K562 (cell line): ENCODE measurements around the gene PLAGL1. TPM values are rescaled to one million over a fixed set of nuclear protein-coding genes. Genes with fewer than 3 reads are reported as not detected.

Experiments used
- ATAC-seq: fragments of 200-7000 bp; cut with Tn5 transposase; 3 replicates; pipeline ENCODE4 v1.9.1; 2020; ENCODE audit warnings: moderate library complexity
- BruUV-seq: library from RNA; stranded (reverse); fragments of 400-500 nt; replicated peaks from 2 replicates; lab custom pipeline; 2021; lab: Mats Ljungman, UMichigan
- CTCF ChIA-PET: fragments of 300-600 bp; formaldehyde crosslinking; extraction: SDS; loops from one replicate; lab custom pipeline; 2021; ENCODE audit warnings: low intra/inter-chr PET ratio; lab: Yijun Ruan, JAX
- POLR2A ChIA-PET: fragments of 300-600, 350-650 bp; sonication (Branson Sonifier 250); formaldehyde crosslinking; extraction: SDS; loops from one replicate; lab custom pipeline; 2021; ENCODE audit warnings: antibody characterized with exemption, inconsistent platforms; lab: Yijun Ruan, JAX
- DNase-seq, 4 experiments: peaks; one replicate each; pipeline versions ENCODE4 v3.0.0 to v3.0.0-alpha.2; 2011 to 2018; ENCODE audit warnings: low spot score in 3 of 4, mixed read lengths in 3 of 4; ENCODE audit errors: extremely low read depth in 1 of 4
- FAIRE-seq: peaks from 2 replicates; lab custom pipeline; 2011; peaks lifted over from hg19 to GRCh38; lab: Jason Lieb, UNC
- H2AFZ ChIP-seq: 2 replicates; pipeline ENCODE4 v1.6.0; 2011; ENCODE audit warnings: low read depth, low read length, control low read depth, inconsistent platforms
- H3K27ac ChIP-seq: fragments of 200-600 bp; 3 replicates; pipeline ENCODE4 v1.8.0; 2011; ENCODE audit warnings: low read depth, mild to moderate bottlenecking, control low read depth, inconsistent platforms, low read length, moderate library complexity, mixed read lengths; ENCODE audit errors: extremely low read depth
- H3K27me3 ChIP-seq, 2 experiments: fragments of 300-600 bp in 1 of 2; 2 replicates in 1 of 2; 3 replicates in 1 of 2; pipeline versions ENCODE4 v1.6.0 to v1.8.0; 2011; ENCODE audit warnings: inconsistent platforms in 2 of 2, low read length in 2 of 2, mild to moderate bottlenecking in 1 of 2, mixed read lengths in 1 of 2, moderate library complexity in 1 of 2; ENCODE audit not compliant: control insufficient read depth in 2 of 2, insufficient read depth in 2 of 2
- H3K36me3 ChIP-seq: fragments of 300-600 bp; 3 replicates; pipeline ENCODE4 v1.8.0; 2011; ENCODE audit warnings: mild to moderate bottlenecking, low read length, inconsistent platforms; ENCODE audit not compliant: control insufficient read depth, insufficient read depth
- H3K4me1 ChIP-seq, 2 experiments: fragments of 200-600 bp in 1 of 2; replicated peaks in 1 of 2; 2 replicates in 1 of 2; 3 replicates in 1 of 2; pipeline versions ENCODE4 v1.5.1 to v1.8.0; 2011; ENCODE audit warnings: inconsistent platforms in 2 of 2, low read length in 2 of 2, mild to moderate bottlenecking in 1 of 2, mixed read lengths in 1 of 2, moderate library complexity in 1 of 2; ENCODE audit not compliant: control insufficient read depth in 2 of 2, insufficient read depth in 2 of 2
- H3K4me2 ChIP-seq: 2 replicates; pipeline ENCODE4 v1.6.1; 2011; ENCODE audit warnings: low read length, control low read depth, inconsistent platforms, mixed read lengths; ENCODE audit not compliant: insufficient read depth
- H3K4me3 ChIP-seq: fragments of 200-600 bp; sonication (generic), shearing (Covaris generic); 2 replicates; pipeline ENCODE4 v1.5.1; 2016; ENCODE audit warnings: control low read depth, inconsistent platforms
- H3K79me2 ChIP-seq: fragments of 200-600 bp; 3 replicates; pipeline ENCODE4 v1.8.0; 2011; ENCODE audit warnings: low read length, inconsistent platforms; ENCODE audit not compliant: control insufficient read depth, insufficient read depth
- H3K9ac ChIP-seq, 2 experiments: 2 replicates each; pipeline versions ENCODE4 v1.6.0 to v1.6.1; 2011; ENCODE audit warnings: low read depth in 2 of 2, low read length in 2 of 2, control low read depth in 1 of 2, inconsistent platforms in 1 of 2, mild to moderate bottlenecking in 1 of 2, mixed read lengths in 1 of 2; ENCODE audit not compliant: insufficient read depth in 1 of 2
- H3K9me1 ChIP-seq: one replicate; pipeline ENCODE4 v1.6.0; 2011; ENCODE audit warnings: inconsistent platforms, mild to moderate bottlenecking, low read length, moderate library complexity; ENCODE audit not compliant: control insufficient read depth, insufficient read depth
- H3K9me3 ChIP-seq: replicated peaks from 2 replicates; pipeline ENCODE4 v1.5.1; 2011; ENCODE audit warnings: low read depth, low read length, inconsistent platforms; ENCODE audit not compliant: control insufficient read depth, insufficient read depth
- H4K20me1 ChIP-seq: replicated peaks from 2 replicates; pipeline ENCODE4 v1.6.1; 2011; ENCODE audit warnings: low read length, inconsistent platforms, mixed read lengths; ENCODE audit not compliant: control insufficient read depth, insufficient read depth
- ELF1 ChIP-seq: fragments of 200-800 bp; sonication (Bioruptor generic); IDR thresholded peaks from 2 replicates; pipeline ENCODE4 v1.6.1; 2016; ENCODE audit warnings: missing genetic modification characterization, missing compliant biosample characterization
- FOXJ3 ChIP-seq: sonication (generic); formaldehyde crosslinking; IDR thresholded peaks from 2 replicates; pipeline ENCODE4 v1.4.0; 2020; ENCODE audit warnings: mild to moderate bottlenecking, missing genetic modification reagents
- FOXK2 ChIP-seq, 2 experiments: fragments of 450-650 bp; IDR thresholded peaks in 1 of 2; conservative IDR thresholded peaks in 1 of 2; 2 replicates each; pipeline ENCODE4 v1.6.1; 2016; ENCODE audit warnings: low read depth in 2 of 2, mild to moderate bottlenecking in 1 of 2
- HMG20B ChIP-seq: fragments of 250-450 bp; sonication (Bioruptor Pico); IDR thresholded peaks from 2 replicates; pipeline ENCODE4 v1.5.0; 2021; ENCODE audit warnings: mild to moderate bottlenecking
- HMGN3 ChIP-seq: IDR thresholded peaks from 2 replicates; pipeline ENCODE4 v1.6.1; 2011; ENCODE audit warnings: borderline replicate concordance, low read depth, mild to moderate bottlenecking, mixed read lengths, low read length; ENCODE audit not compliant: insufficient read length; ENCODE audit errors: extremely low read depth
- MAFG ChIP-seq: fragments of 450-650 bp; conservative IDR thresholded peaks from 2 replicates; pipeline ENCODE4 v1.6.1; 2016; ENCODE audit warnings: missing genetic modification characterization, missing compliant biosample characterization
- MXI1 ChIP-seq: IDR thresholded peaks from 2 replicates; pipeline ENCODE4 v1.6.1; 2011; ENCODE audit warnings: low read depth, mild to moderate bottlenecking, improper control_type of control experiment, low read length
- SAP30 ChIP-seq: fragments of 200-600 bp; sonication (generic); IDR thresholded peaks from 2 replicates; pipeline ENCODE4 v1.6.1; 2012; ENCODE audit warnings: borderline replicate concordance, low read depth, mild to moderate bottlenecking, moderate library complexity, low read length, control low read depth, inconsistent platforms; ENCODE audit not compliant: insufficient read depth, poor library complexity, severe bottlenecking
- STAT5A ChIP-seq: IDR thresholded peaks from 2 replicates; pipeline ENCODE4 v1.6.1; 2012; ENCODE audit warnings: low read length, inconsistent platforms, borderline replicate concordance
- SUPT5H ChIP-seq: fragments of 450-650 bp; IDR thresholded peaks from 2 replicates; pipeline ENCODE4 v1.6.1; 2016
- U2AF1 ChIP-seq: fragments of 200-400 bp; formaldehyde crosslinking; optimal IDR thresholded peaks from 2 replicates; pipeline ENCODE3; 2017; ENCODE audit warnings: mild to moderate bottlenecking, low read depth, low read length, moderate library complexity
- ZBTB17 ChIP-seq: fragments of 450-650 bp; formaldehyde crosslinking; IDR thresholded peaks from 2 replicates; pipeline ENCODE4 v1.4.0; 2020; ENCODE audit warnings: mild to moderate bottlenecking
- ZC3H4 ChIP-seq: sonication (generic); formaldehyde crosslinking; IDR thresholded peaks from 2 replicates; pipeline ENCODE4 v1.9.0; 2021; ENCODE audit warnings: missing genetic modification reagents, borderline replicate concordance
- ZNF282 ChIP-seq: sonication (generic); formaldehyde crosslinking; IDR thresholded peaks from 2 replicates; pipeline ENCODE4 v1.8.1; 2023; ENCODE audit warnings: missing genetic modification reagents
- WGBS: fragments of 100-300 bp; shearing (Covaris generic); methylation state at CpG from one replicate; pipeline ENCODE4 v1.1.6; 2016; ENCODE audit warnings: low coverage, mixed read lengths; ENCODE audit not compliant: insufficient coverage; ENCODE audit errors: missing lambda C conversion rate; 5-methylcytosine and 5-hydroxymethylcytosine counted together
- in situ Hi-C: fragments of 300-500 bp; cut with MboI; formaldehyde crosslinking; loops from 4 replicates; pipeline ENCODE4 v1.15.0; 2018; ENCODE audit warnings: inconsistent platforms, mixed read lengths
- intact Hi-C: fragments of 100-400 bp; cut with micrococcal nuclease; formaldehyde crosslinking; loops from 2 replicates; pipeline ENCODE4 v1.14.2; 2022
- polyA plus RNA-seq, 8 experiments: library from polyadenylated mRNA; depleted of rRNA in 4 of 8; stranded (reverse) in 5 of 8; unstranded in 3 of 8; fragments of >200 nt; fragmentation: Nextera tagmentation in 2 of 8; fragmentation: Illumina TruSeq in 1 of 8; extraction: Ambion mirVana in 2 of 8; extraction: Trizol in 1 of 8; gene quantifications; 2 replicates each; pipeline versions ENCODE4 v1.2.1 to v1.2.3, GENCODE V29; 2011 to 2014; ENCODE audit warnings: inconsistent platforms in 1 of 8, missing spikeins in 1 of 8
- total RNA-seq, 7 experiments: library from RNA; depleted of rRNA in 6 of 7; stranded (reverse); fragments of >200 nt in 6 of 7; fragmentation: Illumina TruSeq in 2 of 7; extraction: Trizol in 2 of 7; gene quantifications; 2 replicates each; pipeline versions ENCODE4 v1.2.1 to v1.2.3, GENCODE V29; 2011 to 2021; ENCODE audit warnings: low replicate concordance in 1 of 7
- TF ChIP-seq, protein P1 (sequence below), 2 experiments: fragments of 450-650 bp in 1 of 2; sonication (generic) in 1 of 2; formaldehyde crosslinking in 1 of 2; IDR thresholded peaks in 1 of 2; conservative IDR thresholded peaks in 1 of 2; 2 replicates each; pipeline versions ENCODE4 v1.6.1 to v1.8.1; 2016 to 2023; ENCODE audit warnings: mild to moderate bottlenecking in 2 of 2, moderate library complexity in 2 of 2, inconsistent platforms in 1 of 2, missing genetic modification reagents in 1 of 2
- TF ChIP-seq, protein P2 (sequence below): sonication (generic); formaldehyde crosslinking; IDR thresholded peaks from 2 replicates; pipeline ENCODE4 v1.8.1; 2023; ENCODE audit warnings: mild to moderate bottlenecking, missing genetic modification reagents
- TF ChIP-seq, protein P3 (sequence below): fragments of 450-650 bp; formaldehyde crosslinking; IDR thresholded peaks from 2 replicates; pipeline ENCODE4 v1.4.0; 2022; ENCODE audit warnings: missing genetic modification characterization
- TF ChIP-seq, protein P4 (sequence below): fragments of 450-650 bp; IDR thresholded peaks from 2 replicates; pipeline ENCODE4 v1.6.1; 2014; ENCODE audit warnings: low read depth, mild to moderate bottlenecking, moderate library complexity, borderline replicate concordance

Gene PLAGL1
- total and polyA plus RNA-seq, 9 of the 15 experiments (the other 6 are each of a cell fraction or from before 2014, with no cell fraction given): 4.9 to 29.6 (median 13.2) TPM

DNA sequence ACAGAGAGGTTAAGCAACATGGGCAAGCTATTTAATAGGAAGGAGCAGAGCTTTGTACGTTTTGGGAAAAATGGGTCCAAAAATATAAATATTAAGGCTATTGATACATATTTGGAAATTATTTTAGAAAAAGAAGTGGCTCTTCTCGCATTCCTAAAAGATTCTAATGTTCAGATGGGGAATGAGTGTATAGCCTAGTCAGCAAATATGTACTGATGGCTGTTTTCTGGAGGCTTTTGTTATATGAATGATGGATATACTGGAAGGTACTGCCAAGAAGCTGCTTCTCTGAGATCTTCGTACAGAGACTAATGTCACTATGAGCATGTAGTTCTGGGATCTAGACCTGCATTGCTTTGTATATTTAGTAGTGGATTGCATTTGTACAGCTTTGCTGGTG is 71.7 kb downstream of the PLAGL1 start:
- POLR2A ChIA-PET: no interaction called here
- TF ChIP-seq, protein P1, sequence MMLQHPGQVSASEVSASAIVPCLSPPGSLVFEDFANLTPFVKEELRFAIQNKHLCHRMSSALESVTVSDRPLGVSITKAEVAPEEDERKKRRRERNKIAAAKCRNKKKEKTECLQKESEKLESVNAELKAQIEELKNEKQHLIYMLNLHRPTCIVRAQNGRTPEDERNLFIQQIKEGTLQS (IDR thresholded peaks at IDR 0.05): no peak
- TF ChIP-seq, protein P1 (CRISPR knock-in tag; conservative IDR thresholded peaks at IDR 0.05): no peak
- TF ChIP-seq SAP30 (no peak), FOXJ3 (CRISPR knock-in tag) (no peak), HMGN3 (no peak), FOXK2 (conservative IDR thresholded peaks at IDR 0.05 in 1 of 2, IDR thresholded peaks at IDR 0.05 in 1 of 2; ENCODE audit: low read depth in 2 of 2) (no peak), SUPT5H (no peak), ZBTB17 (no peak), ZNF282 (CRISPR knock-in tag) (no peak), ELF1 (tag) (no peak), ZC3H4 (CRISPR knock-in tag) (no peak), U2AF1 (no peak), MAFG (peak; percentile 76), STAT5A (no peak), MXI1 (no peak), HMG20B (CRISPR knock-in tag) (no peak)
- TF ChIP-seq, protein P2, sequence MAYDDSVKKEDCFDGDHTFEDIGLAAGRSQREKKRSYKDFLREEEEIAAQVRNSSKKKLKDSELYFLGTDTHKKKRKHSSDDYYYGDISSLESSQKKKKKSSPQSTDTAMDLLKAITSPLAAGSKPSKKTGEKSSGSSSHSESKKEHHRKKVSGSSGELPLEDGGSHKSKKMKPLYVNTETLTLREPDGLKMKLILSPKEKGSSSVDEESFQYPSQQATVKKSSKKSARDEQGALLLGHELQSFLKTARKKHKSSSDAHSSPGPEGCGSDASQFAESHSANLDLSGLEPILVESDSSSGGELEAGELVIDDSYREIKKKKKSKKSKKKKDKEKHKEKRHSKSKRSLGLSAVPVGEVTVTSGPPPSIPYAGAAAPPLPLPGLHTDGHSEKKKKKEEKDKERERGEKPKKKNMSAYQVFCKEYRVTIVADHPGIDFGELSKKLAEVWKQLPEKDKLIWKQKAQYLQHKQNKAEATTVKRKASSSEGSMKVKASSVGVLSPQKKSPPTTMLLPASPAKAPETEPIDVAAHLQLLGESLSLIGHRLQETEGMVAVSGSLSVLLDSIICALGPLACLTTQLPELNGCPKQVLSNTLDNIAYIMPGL (CRISPR knock-in tag): no peak
- TF ChIP-seq, protein P3, sequence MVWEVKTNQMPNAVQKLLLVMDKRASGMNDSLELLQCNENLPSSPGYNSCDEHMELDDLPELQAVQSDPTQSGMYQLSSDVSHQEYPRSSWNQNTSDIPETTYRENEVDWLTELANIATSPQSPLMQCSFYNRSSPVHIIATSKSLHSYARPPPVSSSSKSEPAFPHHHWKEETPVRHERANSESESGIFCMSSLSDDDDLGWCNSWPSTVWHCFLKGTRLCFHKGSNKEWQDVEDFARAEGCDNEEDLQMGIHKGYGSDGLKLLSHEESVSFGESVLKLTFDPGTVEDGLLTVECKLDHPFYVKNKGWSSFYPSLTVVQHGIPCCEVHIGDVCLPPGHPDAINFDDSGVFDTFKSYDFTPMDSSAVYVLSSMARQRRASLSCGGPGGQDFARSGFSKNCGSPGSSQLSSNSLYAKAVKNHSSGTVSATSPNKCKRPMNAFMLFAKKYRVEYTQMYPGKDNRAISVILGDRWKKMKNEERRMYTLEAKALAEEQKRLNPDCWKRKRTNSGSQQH (CRISPR knock-in tag): no peak
- TF ChIP-seq, protein P4, sequence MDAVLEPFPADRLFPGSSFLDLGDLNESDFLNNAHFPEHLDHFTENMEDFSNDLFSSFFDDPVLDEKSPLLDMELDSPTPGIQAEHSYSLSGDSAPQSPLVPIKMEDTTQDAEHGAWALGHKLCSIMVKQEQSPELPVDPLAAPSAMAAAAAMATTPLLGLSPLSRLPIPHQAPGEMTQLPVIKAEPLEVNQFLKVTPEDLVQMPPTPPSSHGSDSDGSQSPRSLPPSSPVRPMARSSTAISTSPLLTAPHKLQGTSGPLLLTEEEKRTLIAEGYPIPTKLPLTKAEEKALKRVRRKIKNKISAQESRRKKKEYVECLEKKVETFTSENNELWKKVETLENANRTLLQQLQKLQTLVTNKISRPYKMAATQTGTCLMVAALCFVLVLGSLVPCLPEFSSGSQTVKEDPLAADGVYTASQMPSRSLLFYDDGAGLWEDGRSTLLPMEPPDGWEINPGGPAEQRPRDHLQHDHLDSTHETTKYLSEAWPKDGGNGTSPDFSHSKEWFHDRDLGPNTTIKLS: no peak

More for the DNA sequence above, 71.7 kb downstream of the PLAGL1 start:
- H3K4me1 ChIP-seq: no peaks in the 10 kb centered on the region
- H3K27me3 ChIP-seq: peaks cover 0 to 7% of the 10 kb centered on the region in 2 experiments; a peak in 1 of 5 replicates
- H3K36me3 ChIP-seq: no peaks in the 10 kb centered on the region
- H3K9me3 ChIP-seq: no peaks in the 10 kb centered on the region
- ATAC-seq (no peak), DNase-seq (peak in 1 of 4 experiments; percentile 1), FAIRE-seq (no peak)
- H3K27ac ChIP-seq: no peak overlapping the region
- H3K4me3 ChIP-seq: no peak overlapping the region
- no peaks in the 10 kb centered on the region for H3K9me1 ChIP-seq
- CTCF ChIA-PET: no interaction called here
- intact Hi-C loops: no loop called here
- in situ Hi-C loops: no loop called here
- no peak overlapping the region for H2AFZ ChIP-seq
- H3K9ac ChIP-seq: no peak overlapping the region
- 3% methylated on average over 3 of the region's 3 CpGs for WGBS
- H3K79me2 ChIP-seq: no peaks in the 10 kb centered on the region
- no peak overlapping the region for H3K4me2 ChIP-seq
- no TSS peak for BruUV-seq
- H4K20me1 ChIP-seq: no peaks in the 10 kb centered on the region
